G401.6 (cell line): ENCODE measurements around the gene NXPH1.

ENCODE experiments used
- FAIRE-seq: peaks from 2 replicates; lab custom pipeline; 2012; peaks lifted over from hg19 to GRCh38; lab: Jason Lieb, UNC

The NXPH1 gene

GRCh38 chr7:8433477-8434289 lies at the start of gene NXPH1:
TSS of gene NXPH1 (plus strand) at chr7:8433609.
- FAIRE-seq: no peak

GRCh38 chr7:8384901-8385300 lies 48.5 kb upstream of the NXPH1 start:
- no peak for FAIRE-seq

GRCh38 chr7:8386926-8387550 lies 46.4 kb upstream of the NXPH1 start:
- no peak for FAIRE-seq

- no peak for FAIRE-seq
These were observed 45.7 kb upstream of the NXPH1 start for GRCh38 chr7:8387551-8388256.

GRCh38 chr7:8388257-8388625 lies 45.2 kb upstream of the NXPH1 start:
- no peak for FAIRE-seq

- FAIRE-seq: no peak
These were observed 43.7 kb upstream of the NXPH1 start for GRCh38 chr7:8389593-8390261.

- no peak for FAIRE-seq
These were observed 43.2 kb upstream of the NXPH1 start for GRCh38 chr7:8390262-8390626.

- FAIRE-seq: no peak
These were observed 41.9 kb upstream of the NXPH1 start for GRCh38 chr7:8391353-8392062.

GRCh38 chr7:8396294-8396693 lies 37.1 kb upstream of the NXPH1 start:
- no peak for FAIRE-seq

GRCh38 chr7:8408871-8409270 lies 24.5 kb upstream of the NXPH1 start:
- FAIRE-seq: no peak

GRCh38 chr7:8411103-8411502 lies 22.3 kb upstream of the NXPH1 start:
- no peak for FAIRE-seq

GRCh38 chr7:8413600-8413999 lies 19.8 kb upstream of the NXPH1 start:
- FAIRE-seq: no peak

GRCh38 chr7:8418629-8419245 lies 14.7 kb upstream of the NXPH1 start:
- FAIRE-seq: peak; percentile 97

- no peak for FAIRE-seq
These were observed 11.2 kb upstream of the NXPH1 start for GRCh38 chr7:8422177-8422576.

- no peak for FAIRE-seq
These were observed 10.4 kb upstream of the NXPH1 start for GRCh38 chr7:8423057-8423456.

GRCh38 chr7:8425223-8425622 lies 8.2 kb upstream of the NXPH1 start:
- FAIRE-seq: no peak

GRCh38 chr7:8430643-8431042 lies 2.8 kb upstream of the NXPH1 start:
- no peak for FAIRE-seq

- no peak for FAIRE-seq
These were observed 1.0 kb downstream of the NXPH1 start for GRCh38 chr7:8434290-8435002.

- FAIRE-seq: no peak
These were observed 1.7 kb downstream of the NXPH1 start for GRCh38 chr7:8435095-8435494.

- no peak for FAIRE-seq
These were observed 2.5 kb downstream of the NXPH1 start for GRCh38 chr7:8435590-8436545.
